Glutamatergic neuron (in vitro differentiated cells): ENCODE results near the gene GPR101. TPM values are rescaled to one million over a fixed set of nuclear protein-coding genes. Genes with fewer than 3 reads are reported as not detected.

Experiments
- DNase-seq: peaks from one replicate; pipeline ENCODE4 v3.0.0; 2022
- H3K27ac Mint-ChIP-seq: one replicate; pipeline ENCODE4 v1.8.0; 2020; ENCODE audit warnings: mild to moderate bottlenecking, mixed read lengths, inconsistent platforms; ENCODE audit not compliant: unreplicated experiment
- H3K27me3 Mint-ChIP-seq: one replicate; pipeline ENCODE4 v1.8.0; 2020; ENCODE audit warnings: mild to moderate bottlenecking, moderate library complexity, mixed read lengths, inconsistent platforms; ENCODE audit not compliant: unreplicated experiment
- H3K36me3 Mint-ChIP-seq: one replicate; pipeline ENCODE4 v1.8.0; 2020; ENCODE audit warnings: mild to moderate bottlenecking, mixed read lengths, inconsistent platforms; ENCODE audit not compliant: unreplicated experiment
- H3K4me1 Mint-ChIP-seq: one replicate; pipeline ENCODE4 v1.8.0; 2020; ENCODE audit warnings: mild to moderate bottlenecking, low read depth, mixed read lengths, inconsistent platforms; ENCODE audit not compliant: unreplicated experiment
- H3K4me3 Mint-ChIP-seq: one replicate; pipeline ENCODE4 v1.8.0; 2020; ENCODE audit warnings: mild to moderate bottlenecking, mixed read lengths, inconsistent platforms; ENCODE audit not compliant: unreplicated experiment
- H3K9me3 Mint-ChIP-seq: one replicate; pipeline ENCODE4 v1.8.0; 2020; ENCODE audit warnings: mild to moderate bottlenecking, moderate library complexity, mixed read lengths, inconsistent platforms; ENCODE audit not compliant: unreplicated experiment
- total RNA-seq: library from RNA; stranded (reverse); fragmentation: NEBNext Ultra II Directional; extraction: Animal tissue kit (Norgen Biotek cat#: 25700); gene quantifications from one replicate; pipeline ENCODE4 v1.2.1, GENCODE V29; 2021; ENCODE audit not compliant: unreplicated experiment
- TF ChIP-seq, protein P1 (sequence below): fragments of 200-600 bp; sonication (generic); IDR thresholded peaks from one replicate; pipeline ENCODE4 v1.5.0; 2021; ENCODE audit not compliant: partially characterized antibody, unreplicated experiment

The GPR101 gene
- total RNA-seq, 1 donor from 2014 or later: not detected

DNA sequence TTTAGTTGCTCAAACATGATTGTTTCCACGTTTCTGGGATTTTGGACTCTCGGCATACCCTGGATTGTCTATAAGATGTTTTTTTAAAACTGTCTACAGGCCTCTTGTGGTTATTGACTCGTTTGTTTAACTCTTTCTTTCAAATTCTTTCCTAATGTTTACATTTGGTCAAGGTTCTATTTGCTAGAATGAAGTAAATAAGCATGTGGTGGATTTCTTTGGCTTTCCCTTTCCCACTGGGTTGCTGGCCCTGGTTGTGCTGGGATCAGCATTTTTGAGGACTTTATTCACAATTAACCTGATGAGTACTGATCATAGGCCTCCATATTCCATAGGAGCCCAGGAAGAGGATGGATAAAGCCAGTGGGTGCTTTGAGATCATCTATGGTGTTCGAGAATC is 11.1 kb upstream of the GPR101 start:
- Mint-ChIP-seq H3K4me3 (no peak overlapping the region), H3K27me3 (no peaks in the 10 kb centered on the region), H3K4me1 (no peaks in the 10 kb centered on the region), H3K27ac (no peak overlapping the region), H3K9me3 (peaks cover 3% of the 10 kb centered on the region), H3K36me3 (no peaks in the 10 kb centered on the region)
- TF ChIP-seq, protein P1, sequence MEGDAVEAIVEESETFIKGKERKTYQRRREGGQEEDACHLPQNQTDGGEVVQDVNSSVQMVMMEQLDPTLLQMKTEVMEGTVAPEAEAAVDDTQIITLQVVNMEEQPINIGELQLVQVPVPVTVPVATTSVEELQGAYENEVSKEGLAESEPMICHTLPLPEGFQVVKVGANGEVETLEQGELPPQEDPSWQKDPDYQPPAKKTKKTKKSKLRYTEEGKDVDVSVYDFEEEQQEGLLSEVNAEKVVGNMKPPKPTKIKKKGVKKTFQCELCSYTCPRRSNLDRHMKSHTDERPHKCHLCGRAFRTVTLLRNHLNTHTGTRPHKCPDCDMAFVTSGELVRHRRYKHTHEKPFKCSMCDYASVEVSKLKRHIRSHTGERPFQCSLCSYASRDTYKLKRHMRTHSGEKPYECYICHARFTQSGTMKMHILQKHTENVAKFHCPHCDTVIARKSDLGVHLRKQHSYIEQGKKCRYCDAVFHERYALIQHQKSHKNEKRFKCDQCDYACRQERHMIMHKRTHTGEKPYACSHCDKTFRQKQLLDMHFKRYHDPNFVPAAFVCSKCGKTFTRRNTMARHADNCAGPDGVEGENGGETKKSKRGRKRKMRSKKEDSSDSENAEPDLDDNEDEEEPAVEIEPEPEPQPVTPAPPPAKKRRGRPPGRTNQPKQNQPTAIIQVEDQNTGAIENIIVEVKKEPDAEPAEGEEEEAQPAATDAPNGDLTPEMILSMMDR: no peak
- DNase-seq: no peak

DNA sequence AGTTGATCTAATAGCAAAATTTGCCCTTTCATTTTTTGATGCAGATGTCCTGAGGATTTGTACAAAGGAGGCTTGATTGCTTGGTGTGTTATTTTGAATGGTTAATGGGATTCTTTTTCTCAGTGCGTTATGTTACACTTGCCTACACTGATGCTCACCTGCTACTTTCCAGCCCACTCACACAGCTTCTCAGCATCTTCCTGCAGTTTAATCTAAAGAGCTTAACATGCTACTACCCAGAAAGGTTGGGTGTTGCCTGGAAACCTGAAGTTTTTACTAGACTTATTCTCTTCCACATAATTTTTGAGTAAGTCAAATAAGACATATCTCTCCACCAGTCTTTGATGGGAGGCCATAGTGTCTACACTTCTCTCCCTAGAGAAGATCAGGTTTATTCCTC is 9.9 kb upstream of the GPR101 start:
- Mint-ChIP-seq H3K36me3 (no peaks in the 10 kb centered on the region), H3K4me1 (no peaks in the 10 kb centered on the region), H3K27ac (no peak overlapping the region), H3K27me3 (no peaks in the 10 kb centered on the region), H3K4me3 (no peak overlapping the region), H3K9me3 (peaks cover 3% of the 10 kb centered on the region)
- no peak for DNase-seq
- TF ChIP-seq, protein P1: no peak

DNA sequence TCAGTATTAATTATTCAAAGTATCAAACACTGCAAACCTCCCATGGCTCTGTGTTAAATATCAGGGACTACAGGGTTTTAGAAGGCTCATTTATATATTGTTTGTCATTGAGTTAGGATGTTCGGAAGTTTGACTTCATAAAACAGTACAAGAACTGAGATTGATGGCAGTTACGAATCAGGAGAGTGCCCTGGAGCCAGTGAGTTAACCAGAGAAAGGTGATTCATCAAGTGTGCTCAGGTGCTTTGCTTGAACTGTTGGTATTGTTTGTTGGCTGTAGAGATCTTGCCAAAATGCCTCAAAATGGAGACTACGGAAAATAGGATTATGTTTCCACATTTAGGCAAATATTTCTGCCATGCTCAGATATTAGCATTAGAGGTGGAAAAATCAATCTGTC is 7.5 kb upstream of the GPR101 start:
- H3K4me3 Mint-ChIP-seq: no peak overlapping the region
- no peaks in the 10 kb centered on the region for H3K4me1 Mint-ChIP-seq
- no peak for DNase-seq
- no peaks in the 10 kb centered on the region for H3K36me3 Mint-ChIP-seq
- no peaks in the 10 kb centered on the region for H3K27me3 Mint-ChIP-seq
- peaks cover 3% of the 10 kb centered on the region for H3K9me3 Mint-ChIP-seq
- no peak overlapping the region for H3K27ac Mint-ChIP-seq
- TF ChIP-seq, protein P1: no peak

DNA sequence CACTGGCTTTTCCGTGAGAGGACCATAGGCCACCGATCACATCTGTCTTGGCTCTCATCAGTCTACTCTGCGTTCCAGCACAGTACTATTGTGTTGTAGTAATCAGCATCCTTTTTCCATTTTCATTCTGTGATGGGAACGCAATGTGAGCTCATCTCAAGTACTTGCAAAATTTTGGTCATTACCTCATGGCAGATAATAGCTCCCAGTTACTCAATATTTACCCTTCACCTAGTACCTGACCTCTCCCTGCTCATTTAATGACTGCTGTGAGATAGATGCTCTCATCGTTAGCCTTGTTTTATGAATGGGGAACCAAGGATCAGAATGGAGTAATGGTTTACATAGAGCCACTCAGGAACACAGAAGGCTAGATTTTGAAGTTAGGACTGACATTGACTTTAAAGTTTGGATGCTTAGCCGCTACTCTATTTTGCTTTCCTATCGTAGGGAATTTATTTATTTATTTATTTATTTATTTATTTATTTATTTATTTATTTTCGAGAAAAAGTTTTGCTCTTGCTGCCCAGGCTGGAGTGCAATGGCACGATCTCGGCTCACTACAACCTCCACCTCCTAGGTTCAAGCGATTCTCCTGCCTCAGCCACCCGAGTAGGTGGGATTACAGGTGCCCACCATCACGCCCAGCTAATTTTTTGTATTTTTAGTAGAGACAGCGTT is 6.5 kb upstream of the GPR101 start:
- Mint-ChIP-seq H3K4me3 (no peak overlapping the region), H3K27me3 (peaks cover 2% of the 10 kb centered on the region), H3K27ac (no peak overlapping the region), H3K9me3 (peaks cover 3% of the 10 kb centered on the region), H3K4me1 (no peaks in the 10 kb centered on the region), H3K36me3 (no peaks in the 10 kb centered on the region)
- DNase-seq: no peak
- TF ChIP-seq, protein P1: no peak

DNA sequence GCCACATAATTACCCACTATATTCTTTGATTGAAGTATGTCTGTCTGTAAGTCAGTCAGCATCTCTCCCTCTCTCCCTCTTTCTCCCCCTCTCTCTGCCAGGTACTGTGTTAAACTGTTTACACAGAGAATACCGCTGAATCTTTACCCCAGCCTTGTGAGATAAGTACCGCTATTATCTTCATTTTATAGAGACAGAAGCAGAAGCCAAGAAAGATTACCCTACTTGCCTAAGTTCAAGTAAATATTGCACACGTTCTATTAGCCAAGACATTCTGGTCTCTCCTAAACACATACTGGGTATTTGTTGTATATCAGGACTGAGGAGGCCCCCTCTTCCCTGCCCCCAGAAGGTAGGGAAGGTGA is 695 bp upstream of the GPR101 start:
- no peak for DNase-seq
- H3K27ac Mint-ChIP-seq: no peak overlapping the region
- H3K4me3 Mint-ChIP-seq: peak overlapping the region; percentile 40
- H3K4me1 Mint-ChIP-seq: peaks cover 2% of the 10 kb centered on the region
- peaks cover 13% of the 10 kb centered on the region for H3K27me3 Mint-ChIP-seq
- H3K36me3 Mint-ChIP-seq: peaks cover 5% of the 10 kb centered on the region
- TF ChIP-seq, protein P1: no peak
- peaks cover 3% of the 10 kb centered on the region for H3K9me3 Mint-ChIP-seq
